Glomerular endothelial cell (primary cell): Measurements from ENCODE around the gene EEFSEC. TPM values are rescaled to one million over a fixed set of nuclear protein-coding genes. Genes with fewer than 3 reads are reported as not detected.

Source experiments
- DNase-seq: peaks from one replicate; pipeline ENCODE4 v3.0.0-alpha.2; 2011; ENCODE audit warnings: low read depth, low spot score; ENCODE audit errors: extremely low read depth
- total RNA-seq: library from RNA; depleted of rRNA; stranded (reverse); fragments of >200 nt; gene quantifications from 2 replicates; pipeline ENCODE4 v1.2.3, GENCODE V29; 2015

EEFSEC gene
- total RNA-seq, 1 donor from 2014 or later, result 15.6 TPM

DNA sequence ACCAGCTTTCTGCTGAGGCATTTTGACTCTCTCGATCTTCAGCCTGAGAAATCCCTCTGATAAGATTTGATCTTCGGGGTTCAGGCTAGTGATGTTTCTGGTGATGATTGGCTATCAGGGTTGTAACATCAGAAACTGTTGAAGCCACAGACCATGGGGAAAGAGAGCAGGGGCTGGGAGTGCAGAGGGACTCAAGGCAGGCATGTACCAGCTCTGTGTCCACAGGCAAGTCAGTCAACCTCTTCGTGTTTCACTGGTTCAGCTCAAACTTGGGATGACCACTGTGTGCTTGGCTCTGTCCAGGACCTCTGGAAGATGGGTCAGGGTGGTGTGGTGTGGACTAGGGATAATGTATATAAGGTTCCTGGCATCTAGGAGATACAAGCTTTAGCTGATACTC, 116.5 kb downstream of the EEFSEC start:
- no peak for DNase-seq

DNA sequence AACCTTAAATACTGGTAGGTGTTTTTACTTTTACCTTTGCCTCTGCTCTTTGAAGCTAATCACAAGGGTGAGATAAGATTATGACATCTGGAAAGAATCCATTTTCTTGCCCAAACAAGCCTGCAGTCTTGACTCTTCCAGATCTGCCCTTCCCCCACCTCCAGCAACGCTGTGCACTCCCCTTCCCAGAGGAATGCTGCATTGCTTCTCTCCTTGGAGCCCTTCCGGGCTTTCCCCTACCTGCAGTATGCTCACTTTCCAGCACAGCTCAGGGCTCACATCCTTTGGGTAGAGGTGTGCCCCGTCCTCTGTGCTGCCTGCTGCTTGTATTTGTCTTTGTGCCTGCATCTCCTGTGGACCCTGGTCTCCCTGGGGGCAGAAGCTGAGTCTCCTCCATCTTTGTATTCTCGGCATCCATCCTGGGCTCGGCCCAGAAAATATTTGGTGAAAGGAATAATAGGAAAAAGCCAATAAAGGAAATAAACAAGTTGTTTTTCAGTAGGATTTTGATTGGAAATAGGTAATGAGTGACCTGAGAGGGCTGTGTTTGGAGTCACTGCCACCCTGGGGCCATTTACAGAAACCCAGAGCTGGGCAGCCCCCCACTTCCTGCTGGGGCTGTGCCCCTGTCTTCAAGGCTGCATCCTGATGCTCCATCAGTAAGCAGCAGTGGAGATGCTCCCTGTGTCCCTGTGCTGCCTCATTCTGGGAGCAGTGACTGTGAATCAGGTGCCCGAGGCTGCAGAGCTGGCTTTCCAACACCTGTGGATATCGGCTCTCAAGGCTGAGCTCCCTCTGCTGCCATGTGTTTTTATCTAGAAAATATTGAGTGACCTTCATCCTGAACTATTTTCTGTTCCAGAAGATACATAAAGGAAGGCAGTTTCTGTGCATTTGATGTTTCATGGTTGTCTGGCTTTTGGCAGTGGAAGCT, 117.5 kb downstream of the EEFSEC start:
- no peak for DNase-seq

DNA sequence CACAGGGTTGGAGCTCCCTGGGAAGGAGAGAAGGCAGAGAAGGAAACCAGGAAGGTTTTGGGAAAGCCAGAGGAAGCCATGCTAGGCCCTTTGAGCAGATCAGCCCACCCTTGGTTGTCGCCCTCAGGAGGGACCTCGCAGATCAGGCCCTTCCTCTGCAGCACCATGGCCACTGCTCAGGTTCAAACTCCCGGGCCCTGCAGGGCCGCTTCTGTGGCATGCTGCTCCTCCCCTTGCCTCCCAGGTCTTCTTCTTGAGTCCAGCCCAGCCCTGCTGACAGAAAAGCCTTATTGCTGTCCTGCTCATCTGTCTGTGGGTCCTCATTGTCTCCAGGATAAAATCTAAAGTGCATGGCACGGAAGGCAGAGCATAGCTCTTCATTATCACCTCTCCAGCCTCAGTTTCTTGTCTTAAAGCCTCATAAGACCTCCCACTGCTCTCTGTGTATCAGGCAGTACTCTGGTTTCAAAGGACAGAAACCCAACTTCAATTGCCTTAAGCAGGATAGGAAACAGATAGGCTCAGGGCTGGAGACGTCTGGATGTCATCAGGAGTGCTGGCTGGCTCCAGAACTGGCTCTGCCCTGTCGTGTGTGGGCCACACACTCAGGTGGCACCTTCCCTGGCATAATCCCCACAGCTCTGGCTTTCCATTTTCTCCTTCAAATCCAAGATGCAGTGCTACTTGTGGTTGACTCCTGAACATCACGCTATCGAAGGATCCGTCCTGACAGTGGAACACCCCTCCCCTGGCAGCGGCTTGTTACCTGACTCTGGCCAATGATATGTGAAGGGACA, 118.5 kb downstream of the EEFSEC start:
- DNase-seq, result no peak

DNA sequence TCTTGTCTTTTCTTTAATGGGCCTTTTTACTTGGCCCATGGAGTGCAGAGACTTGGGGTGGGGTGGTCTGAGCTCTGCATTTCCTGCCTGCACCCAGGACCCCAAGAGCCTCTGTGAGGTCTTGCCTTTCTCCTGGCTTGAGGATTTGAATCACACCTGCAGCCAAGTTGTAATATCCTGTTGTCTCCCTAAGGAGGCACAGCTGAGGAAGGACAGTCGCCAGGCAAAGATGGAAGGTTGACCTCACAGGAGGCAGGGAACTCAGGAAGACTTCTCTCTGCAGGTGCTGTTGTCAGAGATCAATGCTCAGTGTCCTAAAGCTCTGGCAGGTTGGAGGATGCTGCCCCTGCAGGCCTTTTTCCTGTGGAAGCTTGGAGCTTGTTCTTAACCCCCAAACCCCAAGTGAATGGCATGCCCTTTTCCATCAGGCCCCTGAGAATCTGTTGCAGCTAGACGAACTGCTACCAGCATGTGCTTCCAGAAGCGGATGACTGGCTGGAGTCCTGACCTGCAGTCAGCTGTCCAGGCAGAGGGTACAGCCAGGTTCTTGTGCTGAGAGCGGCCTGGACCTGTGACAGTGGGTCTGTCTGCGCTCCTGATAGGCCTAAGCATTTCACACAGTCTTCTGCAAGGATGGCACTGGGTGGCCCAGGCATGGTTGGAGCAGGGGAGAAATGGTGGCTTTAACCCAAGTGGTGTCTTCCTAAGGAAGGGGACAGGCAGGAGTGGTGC, 120.0 kb downstream of the EEFSEC start:
- no peak for DNase-seq

DNA sequence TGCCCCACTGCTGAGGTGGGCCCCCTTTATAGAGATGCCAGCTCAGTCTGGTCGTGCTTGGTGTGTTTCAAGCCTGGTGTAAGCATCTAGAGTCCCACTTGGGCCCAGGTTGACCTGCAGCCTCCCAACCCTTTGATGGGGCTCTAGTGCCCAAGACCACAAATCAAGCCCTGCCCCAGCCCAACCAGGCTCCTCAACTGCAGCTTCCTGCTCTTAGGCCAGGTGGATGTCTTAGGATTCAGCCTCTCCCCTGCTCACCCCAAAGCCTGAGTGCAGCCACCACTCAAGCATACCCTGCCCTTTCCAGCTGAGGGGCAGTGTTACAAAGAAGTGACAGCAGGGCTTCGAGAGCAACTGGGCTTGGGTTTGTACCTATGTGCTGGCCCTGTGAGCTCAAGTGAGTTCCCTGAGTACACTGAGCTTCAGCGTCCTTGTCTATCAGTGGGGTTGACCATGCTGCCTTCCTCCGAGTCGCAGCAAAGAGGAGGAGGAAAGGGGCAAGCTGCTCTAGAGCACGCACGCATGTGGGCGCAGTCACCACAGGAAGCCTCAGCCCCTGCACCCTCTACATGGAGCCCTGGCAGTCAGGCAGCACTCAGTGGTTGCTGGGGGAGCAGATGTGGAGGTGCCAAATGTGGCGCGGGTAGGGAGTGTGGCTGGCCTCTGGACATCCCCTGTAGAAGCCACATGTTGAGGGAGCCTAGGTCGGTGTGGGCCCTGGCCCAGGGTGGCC, 120.7 kb downstream of the EEFSEC start:
- DNase-seq, result no peak

DNA sequence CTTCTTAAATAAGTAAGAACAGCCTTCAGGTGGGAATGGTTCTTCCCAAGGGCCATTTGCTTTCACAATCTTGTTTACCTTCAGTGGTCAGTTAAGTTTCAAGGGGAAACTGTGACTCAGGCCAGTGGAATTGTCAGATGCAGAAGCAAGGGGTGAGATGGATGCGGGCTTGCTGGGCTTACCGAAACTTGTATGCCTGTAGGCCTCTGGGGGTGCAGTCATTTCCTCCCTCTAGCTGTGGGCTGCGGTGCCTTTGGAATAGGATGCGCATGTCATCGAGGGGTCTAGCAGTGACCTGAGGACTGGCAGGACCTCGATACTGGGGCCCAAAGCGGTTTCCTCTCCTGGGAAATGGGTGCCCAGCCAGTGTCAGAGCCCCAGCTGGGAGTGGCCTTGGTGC, 121.6 kb downstream of the EEFSEC start:
- peak; percentile 68 for DNase-seq

DNA sequence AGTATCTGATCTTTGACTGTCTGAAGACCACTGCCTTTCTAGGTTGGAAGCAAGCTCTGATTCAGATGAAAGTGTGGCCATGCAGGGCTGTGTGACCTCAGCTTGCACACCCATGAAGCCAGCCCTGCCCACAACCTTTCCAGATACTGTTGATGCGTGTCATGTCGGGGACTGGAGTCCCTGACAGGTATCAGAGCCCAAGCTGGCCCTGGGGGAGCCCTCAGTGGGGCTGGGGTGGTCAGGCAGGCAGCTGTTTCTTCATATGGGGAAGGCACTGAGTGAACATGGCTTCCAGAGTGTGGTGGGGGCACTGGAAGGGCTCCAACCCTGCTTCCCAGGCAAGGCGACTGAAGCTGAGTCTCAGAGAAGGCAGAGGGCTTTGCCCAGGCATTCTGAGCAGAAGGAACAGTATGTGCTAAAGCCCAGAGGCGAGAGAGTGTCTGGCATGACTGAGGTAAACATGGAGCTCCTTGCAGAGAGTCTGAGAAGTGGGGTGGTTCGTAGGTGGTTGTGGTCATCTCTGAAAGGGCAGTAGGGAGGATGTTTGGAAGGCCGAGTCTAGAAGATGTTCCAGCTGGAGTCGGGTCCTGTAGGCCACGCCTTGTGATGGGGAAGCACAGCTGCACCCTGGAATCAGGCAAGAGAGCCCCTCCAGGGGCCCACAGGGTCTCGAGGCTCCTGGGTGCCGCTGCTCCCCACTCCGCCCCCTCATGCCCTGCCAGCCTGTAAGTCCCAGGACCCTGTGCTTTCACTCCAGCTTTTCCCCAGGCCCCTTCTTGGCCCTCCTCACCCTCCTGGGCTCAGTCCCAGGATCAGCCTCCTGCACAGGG, 122.2 kb downstream of the EEFSEC start:
- no peak for DNase-seq

DNA sequence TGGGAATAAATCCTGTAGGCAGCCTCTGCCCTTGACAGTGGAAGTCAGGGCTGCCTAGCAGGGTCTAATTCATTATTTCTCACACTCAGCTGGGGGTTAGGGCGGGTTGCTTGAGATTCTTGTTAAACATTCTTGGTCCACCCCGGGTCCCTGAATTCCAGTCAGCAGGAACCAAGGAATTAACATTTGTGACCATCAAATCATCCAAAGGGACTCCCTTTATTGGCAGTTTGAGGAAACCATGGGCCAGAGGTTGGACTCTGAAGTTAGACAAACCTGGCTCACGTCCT, 122.8 kb downstream of the EEFSEC start:
- DNase-seq, result no peak

DNA sequence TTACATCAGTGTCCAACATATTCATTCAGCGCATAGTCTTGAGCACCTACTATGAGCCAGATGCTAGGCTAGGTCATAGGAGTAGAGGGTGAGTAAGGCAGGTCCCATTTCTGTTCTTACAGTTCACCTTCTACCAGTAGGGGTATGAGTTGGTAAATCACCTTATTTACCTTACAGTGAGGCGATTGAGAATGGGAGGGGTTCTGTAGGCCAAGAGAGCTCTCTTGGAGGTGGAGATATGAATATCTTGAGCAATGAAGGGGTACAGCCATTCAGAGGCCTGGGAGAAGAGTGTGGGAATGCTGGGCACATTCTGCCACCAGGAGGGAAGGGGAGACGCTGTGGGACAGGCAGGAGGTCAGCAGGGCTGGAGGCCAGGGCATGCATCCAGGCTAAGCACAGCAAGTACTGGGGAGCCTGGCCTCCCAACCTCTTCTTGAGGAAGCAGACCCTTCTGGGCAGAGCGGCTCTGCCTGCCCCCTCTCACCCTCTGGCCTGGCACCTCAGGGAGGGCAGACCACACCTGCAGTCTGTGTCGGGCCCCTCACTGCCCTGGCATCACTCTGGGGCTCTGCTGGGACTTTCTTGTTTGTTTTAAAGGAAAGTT, 123.4 kb downstream of the EEFSEC start:
- no peak for DNase-seq

DNA sequence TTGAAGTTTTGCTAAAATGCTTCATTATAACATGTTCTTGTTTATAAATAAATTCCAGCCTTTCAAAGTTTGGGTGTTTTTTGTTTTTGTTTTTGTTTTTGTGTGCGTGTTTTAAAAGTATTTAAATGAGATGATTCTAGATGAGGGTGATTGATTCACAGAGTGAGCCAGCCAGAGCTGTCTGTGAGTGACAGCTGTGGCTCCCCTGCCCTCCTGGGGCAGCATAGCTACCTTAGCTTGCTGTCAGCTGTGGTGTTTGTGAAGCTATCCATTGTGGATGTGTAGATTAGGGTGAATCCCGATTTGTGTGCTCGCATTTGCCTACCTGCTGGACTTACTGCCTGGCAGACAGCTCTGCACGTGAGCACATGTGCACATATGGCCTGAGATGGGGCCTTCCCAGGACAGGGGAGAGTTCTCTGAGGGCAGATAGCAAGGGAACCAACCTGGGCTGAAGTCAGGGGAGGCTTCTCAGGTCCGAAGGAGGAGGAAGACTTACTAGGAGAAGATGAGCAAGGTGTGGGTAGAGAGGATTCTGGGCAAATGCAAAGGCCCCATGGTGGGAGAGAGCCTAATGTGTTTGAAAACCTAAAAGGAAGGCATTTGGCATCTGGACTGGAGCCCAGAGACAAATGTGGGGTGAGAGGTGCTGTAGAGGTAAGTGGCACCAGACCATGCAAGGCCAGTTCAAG, 124.2 kb downstream of the EEFSEC start:
- no peak for DNase-seq

DNA sequence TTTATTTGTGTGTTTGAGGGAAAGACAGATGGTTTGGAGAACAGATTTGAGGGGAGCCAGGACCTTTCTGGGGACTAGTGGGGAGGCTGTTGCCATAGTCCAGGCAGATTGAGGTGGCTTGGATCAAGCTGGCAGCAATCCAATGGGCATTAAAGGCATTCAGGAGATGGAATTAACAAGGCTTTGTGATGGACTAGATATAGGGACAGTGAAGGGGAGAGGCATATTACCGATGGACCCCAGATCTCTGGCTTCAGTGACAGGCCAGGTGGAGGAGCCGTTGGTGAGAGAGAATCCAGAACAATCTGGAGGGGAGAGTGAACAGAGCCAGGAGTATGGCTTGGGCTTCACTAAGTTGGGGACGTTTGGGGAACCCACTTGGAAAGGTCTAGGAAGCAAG, 124.8 kb downstream of the EEFSEC start:
- DNase-seq, result no peak

DNA sequence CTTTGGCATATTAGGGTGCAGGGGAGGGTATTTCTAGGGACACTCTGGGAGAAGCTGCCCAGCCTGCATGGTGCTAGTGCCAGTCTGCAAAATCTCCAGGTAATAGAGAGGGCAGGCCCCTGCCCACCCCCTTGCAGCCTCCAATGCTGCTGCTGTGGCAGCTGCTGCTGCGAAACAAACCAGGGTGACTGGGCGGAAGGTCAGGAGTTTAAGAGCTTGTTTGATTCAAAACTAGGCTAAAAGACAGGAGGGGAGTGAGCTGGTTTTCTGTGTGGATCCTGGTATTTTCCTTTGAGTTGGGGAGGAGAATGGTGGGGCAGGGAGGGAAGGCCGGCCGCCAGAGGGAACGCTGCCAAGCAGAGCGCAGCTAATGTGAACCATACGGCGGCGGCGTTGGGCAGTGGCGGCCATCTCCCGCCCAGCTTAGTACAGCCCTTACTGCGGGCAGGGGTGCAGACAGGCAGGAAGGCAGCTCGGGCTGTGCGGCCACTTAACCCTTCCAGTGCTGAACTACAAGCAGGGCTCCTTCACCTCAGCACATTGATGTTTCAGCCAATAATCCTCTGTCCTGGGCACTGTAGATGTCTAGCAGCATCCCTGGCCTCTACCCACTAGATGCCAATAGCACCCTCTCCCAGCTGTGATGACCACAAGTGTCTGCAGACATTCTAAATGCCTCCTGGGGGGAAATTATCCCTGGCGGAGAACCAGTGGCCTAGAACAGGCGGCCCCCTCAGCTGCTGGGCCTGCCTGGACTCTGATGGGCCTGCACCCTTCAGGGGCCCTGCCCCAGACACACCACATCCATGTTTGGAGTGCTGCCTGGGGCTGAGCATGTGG, 125.7 kb downstream of the EEFSEC start:
- peak; percentile 4 for DNase-seq

DNA sequence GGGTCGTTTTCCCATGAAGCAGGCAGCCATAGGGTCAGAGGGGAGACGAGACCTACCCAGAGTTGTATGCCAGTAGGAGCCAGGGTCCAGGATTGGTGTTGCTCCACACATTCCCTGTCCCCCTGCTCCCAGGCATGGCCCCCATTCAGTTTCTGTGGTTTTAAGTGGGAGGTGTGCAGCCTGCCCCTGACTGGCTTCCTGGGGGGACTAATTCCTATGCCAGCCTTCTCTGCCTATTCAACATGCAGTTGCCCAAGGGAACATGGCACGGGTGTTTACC, 126.3 kb downstream of the EEFSEC start:
- DNase-seq, result no peak

DNA sequence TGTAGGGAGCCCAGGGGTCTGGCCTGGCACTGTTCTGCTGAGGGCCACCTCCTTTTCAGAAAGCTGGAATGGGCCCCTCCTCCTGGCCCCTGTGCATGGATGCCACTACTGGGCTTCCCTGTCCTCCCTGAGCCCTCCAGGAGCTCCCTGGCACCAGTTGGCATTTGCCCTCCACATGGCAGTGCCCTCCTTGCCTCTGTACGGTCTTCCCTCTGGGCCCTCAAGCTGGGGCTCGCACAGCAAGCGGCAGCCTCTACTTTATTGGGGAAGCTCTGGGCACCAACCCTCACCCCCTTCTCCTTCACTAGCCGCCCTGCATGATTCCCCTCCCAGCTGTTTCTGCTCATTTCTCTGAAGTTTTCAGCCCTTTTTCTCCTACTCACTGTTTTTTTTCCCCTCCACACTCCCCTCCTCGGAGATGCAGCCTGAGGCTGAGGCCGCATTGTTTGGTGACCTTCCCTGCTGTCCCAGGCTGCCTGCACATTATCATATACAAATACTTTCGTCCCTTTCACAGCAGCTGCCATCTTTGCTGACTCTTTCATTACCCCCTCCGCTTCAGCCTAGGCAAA, 127.3 kb downstream of the EEFSEC start:
- DNase-seq, result no peak

DNA sequence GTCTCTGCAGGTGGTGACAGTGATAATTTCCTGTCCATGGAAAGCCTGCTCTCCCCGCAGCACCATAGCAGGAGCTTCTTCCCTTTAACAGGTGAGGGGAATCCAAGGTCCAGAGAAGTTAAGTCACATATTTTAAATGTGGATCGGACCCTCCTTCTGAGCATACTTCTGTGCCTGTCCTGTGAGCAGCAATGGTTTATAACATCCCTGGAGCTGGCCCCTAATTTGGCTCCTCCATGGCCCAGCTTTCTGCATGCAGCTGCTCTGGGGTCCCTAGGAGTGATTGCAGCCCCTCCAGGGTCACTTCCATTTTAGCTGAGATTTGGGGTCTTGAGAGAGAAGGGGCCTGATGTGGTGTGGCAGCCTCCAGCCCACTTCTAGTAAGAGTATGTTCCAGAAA, 127.8 kb downstream of the EEFSEC start:
- no peak for DNase-seq

DNA sequence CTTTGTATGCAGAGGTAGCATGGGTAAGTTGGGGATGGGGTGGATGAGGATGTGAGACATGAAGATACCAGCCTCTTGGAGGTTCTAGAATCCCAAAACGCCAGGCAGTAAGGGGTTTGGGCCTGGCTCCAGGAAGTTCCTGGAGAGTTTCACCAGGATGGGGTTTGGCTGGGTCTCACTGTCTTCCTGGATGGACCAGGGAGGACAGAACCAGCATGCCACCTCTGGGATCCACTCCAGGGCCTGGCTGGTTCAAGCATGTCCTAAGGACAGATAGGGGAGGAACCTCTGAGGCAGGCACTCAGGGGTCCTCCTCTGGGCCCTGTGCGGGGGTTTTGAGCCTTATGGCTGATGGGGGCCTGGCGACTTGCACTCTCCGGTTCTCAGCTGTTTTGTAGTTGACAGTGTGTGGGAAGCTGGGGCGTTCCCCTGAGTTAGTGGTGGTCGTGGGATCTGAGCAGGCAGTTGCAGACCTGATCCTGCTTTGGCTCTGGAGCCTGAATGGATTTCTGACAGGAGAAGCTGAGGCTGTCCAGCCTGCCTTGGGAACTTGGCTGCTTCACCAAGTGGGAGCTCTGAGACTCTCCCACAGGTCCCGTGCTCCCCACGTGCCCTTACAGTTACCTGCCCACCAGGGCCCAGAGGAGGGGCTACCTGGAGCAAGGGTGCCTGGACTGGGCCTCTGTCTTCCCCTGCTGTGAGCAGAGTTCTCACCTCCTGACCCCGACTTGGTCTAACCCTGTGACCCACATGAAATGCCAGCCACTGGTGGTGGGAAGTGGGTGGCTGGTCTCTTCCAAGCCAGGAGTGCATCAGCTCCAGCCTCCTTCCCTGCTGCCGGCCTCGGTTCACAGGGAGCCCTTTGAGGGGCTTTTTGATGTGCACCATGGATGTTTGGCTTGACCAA, 128.4 kb downstream of the EEFSEC start:
- DNase-seq, result no peak
